ENCODE results near the gene FLAD1. TPM values are rescaled to one million over a fixed set of nuclear protein-coding genes. Genes with fewer than 3 reads are reported as not detected.

FLAD1 gene
- total RNA-seq, 1 donor from 2014 or later: 20.6 TPM

DNA sequence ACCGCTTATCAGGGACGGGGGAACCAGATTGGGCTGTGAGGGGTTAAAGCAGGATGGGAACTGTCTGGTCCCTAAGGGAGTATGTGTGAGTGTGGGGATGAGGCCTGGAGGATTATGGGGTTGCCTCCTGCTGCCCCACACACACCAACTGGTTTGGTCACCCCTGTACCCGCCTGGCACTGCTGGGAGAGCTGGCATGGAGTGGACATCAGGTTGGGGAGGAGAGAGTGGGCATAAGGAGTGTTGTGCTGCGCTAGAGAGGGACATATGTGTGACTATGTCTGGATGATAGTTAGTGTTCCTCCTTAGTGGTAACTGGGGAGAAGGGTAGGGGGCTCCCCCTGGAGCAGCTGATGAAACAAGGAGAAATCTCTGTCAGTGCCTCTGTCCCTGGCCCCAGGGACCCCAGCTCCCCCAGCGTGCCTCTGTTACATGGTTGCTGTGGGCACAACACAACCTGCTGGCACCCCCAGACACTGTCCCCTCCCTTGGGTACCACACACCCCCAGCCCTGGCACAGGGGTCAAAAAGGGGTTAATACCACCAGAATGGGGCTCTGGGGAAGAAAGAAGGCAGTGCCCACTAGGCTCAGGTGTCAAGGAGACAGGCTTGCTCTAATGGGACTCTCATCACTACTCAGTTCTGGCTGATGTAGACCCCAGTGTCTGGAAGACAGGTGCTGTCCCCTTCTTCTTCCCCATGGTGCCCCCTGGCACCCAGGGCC is 21.4 kb downstream of the FLAD1 start:
- intact Hi-C loops (cut with DNase I): loop anchor here (5.0 kb wide), 3 partner anchors 37 to 677 kb away; partner anchors contain the start of genes ADAM15 and ATP8B2
- H3K4me3 ChIP-seq: peak overlapping the region; percentile 84 to 85
- peak overlapping the region; percentile 99 for H3K27ac ChIP-seq
- TF ChIP-seq POLR2A (IDR thresholded peaks at IDR 0.05): no peak
- no peak for TF ChIP-seq CTCF (IDR thresholded peaks at IDR 0.05)
- no peak for TF ChIP-seq POLR2AphosphoS5 (IDR thresholded peaks at IDR 0.05; ENCODE audit: insufficient read depth in 1 of 2, low read depth in 1 of 2)
- peak in 1 of 2 donors; percentile 90 for DNase-seq (ENCODE audit: extremely low spot score in 2 of 2)
- no peaks in the 10 kb centered on the region for H3K9me3 ChIP-seq
- H3K27me3 ChIP-seq: no peaks in the 10 kb centered on the region
- H3K36me3 ChIP-seq: no peaks in the 10 kb centered on the region
- peaks cover 69% of the 10 kb centered on the region for H3K4me1 ChIP-seq

DNA sequence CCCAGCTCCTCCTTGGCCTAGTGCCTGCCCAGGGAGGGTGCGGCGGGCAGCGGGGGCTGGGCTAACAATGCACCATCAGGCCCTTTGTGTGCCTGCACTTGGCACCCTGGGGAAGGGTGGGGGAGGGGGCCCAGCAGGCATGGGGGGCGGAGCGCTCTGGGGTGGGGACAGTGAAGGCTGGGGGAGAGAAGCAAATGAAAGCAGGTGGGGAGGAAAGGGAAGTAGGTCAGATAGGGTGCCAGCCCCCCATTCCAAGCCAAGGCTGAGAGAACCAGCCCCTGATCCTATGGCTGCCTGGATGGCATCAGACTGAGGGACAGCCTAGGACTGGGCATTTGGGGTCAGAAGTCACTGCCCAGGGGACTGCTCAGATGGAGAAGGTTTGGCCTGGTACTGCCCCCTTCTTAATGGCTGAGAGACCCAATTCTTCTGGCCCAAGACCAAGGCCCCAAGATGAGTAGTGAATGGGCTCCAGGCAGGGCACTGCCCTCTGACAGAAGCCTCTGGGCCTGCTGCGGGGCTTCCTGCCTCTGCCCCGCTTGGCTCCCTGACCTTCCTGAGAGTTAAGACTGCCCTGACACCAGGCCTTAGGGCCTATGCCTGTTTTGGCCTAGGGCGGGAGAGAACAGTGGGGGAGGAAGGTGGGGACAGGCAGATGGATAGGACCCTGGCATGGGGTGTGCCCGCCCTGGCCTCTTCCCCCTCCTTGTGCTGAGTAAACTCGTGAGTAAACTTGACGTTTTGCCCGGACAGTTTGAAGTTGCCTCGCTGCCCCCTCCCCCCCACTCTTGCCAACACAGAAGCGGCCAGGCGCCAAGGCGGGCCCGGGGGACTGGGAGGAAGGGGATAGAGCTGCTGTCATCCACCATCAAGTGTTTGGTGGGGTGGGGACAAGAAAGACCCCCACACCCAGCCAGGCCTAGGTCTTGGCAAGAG is 22.2 kb downstream of the FLAD1 start:
- H3K27me3 ChIP-seq: no peaks in the 10 kb centered on the region
- peak overlapping the region; percentile 99 for H3K27ac ChIP-seq
- no peak for DNase-seq (ENCODE audit: extremely low spot score in 2 of 2)
- peak overlapping the region; percentile 84 to 85 for H3K4me3 ChIP-seq
- H3K36me3 ChIP-seq: no peaks in the 10 kb centered on the region
- no peaks in the 10 kb centered on the region for H3K9me3 ChIP-seq
- peak in 1 of 2 donors; percentile 55 for TF ChIP-seq POLR2AphosphoS5 (IDR thresholded peaks at IDR 0.05; ENCODE audit: insufficient read depth in 1 of 2, low read depth in 1 of 2)
- no peak for TF ChIP-seq CTCF (IDR thresholded peaks at IDR 0.05)
- TF ChIP-seq POLR2A (IDR thresholded peaks at IDR 0.05): no peak
- H3K4me1 ChIP-seq: peaks cover 68% of the 10 kb centered on the region
- intact Hi-C loops (cut with DNase I): no loop called here

DNA sequence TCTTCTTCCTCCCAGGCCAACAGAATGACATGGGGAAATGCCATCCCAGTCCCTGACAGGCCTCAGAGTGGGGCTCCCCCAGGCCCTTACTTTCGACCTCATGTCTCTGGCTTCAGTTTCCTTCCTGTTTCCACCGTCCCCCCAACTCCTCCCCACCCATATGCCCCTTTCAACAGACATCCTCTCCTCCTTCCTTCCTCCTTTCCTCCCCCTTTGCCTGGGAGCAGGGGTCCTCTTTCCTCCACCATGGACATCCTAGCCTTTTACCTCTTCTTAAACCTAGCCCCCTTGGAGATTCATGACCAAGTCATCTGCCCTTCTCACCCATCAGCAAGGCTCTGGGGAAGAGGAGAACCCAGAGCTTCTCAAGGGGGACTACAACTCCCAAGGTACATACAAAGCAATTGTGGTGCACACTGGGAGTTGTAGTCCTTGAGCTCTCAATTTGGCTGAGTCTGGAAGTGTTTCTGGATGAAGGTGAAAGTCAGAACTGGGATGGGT is 23.5 kb downstream of the FLAD1 start:
- Histone ChIP-seq H3K9me3 (no peaks in the 10 kb centered on the region), H3K27me3 (no peaks in the 10 kb centered on the region), H3K4me1 (peaks cover 80% of the 10 kb centered on the region), H3K36me3 (no peaks in the 10 kb centered on the region), H3K27ac (peak overlapping the region; percentile 99), H3K4me3 (no peak overlapping the region)
- DNase-seq (ENCODE audit: extremely low spot score in 2 of 2): no peak
- TF ChIP-seq CTCF (IDR thresholded peaks at IDR 0.05) (no peak), POLR2AphosphoS5 (IDR thresholded peaks at IDR 0.05; ENCODE audit: insufficient read depth in 1 of 2, low read depth in 1 of 2) (no peak), POLR2A (IDR thresholded peaks at IDR 0.05) (no peak)
- intact Hi-C loops (cut with DNase I): no loop called here

- H3K4me1 ChIP-seq: peaks cover 87% of the 10 kb centered on the region
- peak overlapping the region in 1 of 2 donors; percentile 42 for H3K4me3 ChIP-seq
- intact Hi-C loops (cut with DNase I): no loop called here
- peak overlapping the region; percentile 99 for H3K27ac ChIP-seq
- TF ChIP-seq POLR2AphosphoS5 (IDR thresholded peaks at IDR 0.05; ENCODE audit: insufficient read depth in 1 of 2, low read depth in 1 of 2) (no peak), POLR2A (IDR thresholded peaks at IDR 0.05) (no peak), CTCF (IDR thresholded peaks at IDR 0.05) (no peak)
- no peak for DNase-seq (ENCODE audit: extremely low spot score in 2 of 2)
- no peaks in the 10 kb centered on the region for H3K36me3 ChIP-seq
- no peaks in the 10 kb centered on the region for H3K9me3 ChIP-seq
- no peaks in the 10 kb centered on the region for H3K27me3 ChIP-seq
These were observed 24.2 kb downstream of the FLAD1 start for GRCh38 chr1:155007251-155007828.
